CD4-positive, alpha-beta T cell treated with Interleukin-15 for 1 hour (primary cell): ENCODE measurements around the gene GLT6D1.

ENCODE experiments used
- DNase-seq: peaks from one replicate; pipeline ENCODE4 v3.0.0-alpha.2; 2020

The GLT6D1 gene

DNA sequence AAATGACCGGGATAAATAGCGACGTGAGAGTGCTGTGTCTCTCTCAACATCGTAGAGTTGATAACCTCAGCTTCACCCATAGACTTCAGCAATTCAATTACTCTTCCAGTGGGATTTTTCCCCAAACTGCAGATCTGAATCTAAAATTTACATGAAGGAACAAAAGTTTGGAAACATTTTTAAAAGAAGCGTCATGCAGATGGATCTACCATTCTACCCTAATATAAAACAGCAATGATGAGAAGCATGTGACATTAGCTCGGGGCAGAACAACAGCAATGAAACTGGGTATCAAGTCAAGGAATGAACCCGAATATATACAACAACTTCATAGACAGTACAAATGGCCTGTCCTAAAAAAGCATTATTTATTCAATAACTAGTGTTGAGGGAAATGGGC lies 18.8 kb downstream of the GLT6D1 start:
- no peak for DNase-seq

DNA sequence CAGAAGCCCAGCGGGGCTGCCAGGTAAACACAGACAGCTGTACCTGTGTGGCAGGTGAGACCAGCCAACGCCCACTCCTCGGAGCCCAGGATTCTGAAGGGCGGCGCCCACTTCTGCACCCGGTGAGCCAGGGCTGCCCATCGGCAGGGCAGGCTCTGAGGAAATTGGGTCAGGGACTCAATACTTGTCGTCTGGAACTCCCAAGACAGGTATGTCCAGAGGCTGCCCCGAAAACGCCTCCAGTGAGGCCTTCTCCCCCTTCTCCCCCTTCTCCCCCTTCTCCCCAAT lies 19.8 kb downstream of the GLT6D1 start:
- no peak for DNase-seq

DNA sequence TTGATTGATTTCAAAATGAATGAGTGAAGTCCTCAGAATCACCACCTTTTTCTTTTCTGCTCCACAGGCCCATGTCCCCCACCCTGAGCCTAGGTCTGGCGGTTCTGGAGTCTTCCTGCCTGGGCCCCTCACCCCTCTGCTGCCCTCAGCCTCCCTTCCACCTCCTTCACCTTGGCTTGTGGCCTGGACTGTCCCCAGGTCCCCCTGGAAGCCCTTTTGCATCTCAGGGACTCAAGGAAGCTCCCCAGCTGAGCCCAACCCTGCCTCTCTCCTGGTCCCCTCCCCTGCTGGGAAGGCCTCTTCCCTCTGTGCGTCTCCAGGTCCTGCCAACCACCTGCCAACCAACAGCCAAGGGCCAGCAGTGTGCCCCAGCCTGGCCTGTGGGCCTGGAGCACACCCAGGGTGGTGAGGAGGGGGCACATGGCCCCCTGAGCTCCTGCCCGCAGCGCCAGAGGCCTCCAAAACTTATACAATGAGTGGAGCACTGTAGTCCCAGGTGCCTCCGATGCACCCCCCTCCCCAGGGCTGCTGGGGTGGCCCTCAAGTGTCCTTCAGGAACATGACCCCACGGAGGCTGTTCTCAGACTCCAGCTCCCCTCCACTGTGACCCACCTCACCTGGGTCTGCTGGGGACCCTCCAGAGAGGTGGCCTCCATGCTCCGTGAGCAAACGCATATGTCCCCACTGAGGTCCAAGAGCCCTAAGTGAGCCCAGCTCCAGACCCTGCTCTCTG lies 20.3 kb downstream of the GLT6D1 start:
- DNase-seq: no peak

DNA sequence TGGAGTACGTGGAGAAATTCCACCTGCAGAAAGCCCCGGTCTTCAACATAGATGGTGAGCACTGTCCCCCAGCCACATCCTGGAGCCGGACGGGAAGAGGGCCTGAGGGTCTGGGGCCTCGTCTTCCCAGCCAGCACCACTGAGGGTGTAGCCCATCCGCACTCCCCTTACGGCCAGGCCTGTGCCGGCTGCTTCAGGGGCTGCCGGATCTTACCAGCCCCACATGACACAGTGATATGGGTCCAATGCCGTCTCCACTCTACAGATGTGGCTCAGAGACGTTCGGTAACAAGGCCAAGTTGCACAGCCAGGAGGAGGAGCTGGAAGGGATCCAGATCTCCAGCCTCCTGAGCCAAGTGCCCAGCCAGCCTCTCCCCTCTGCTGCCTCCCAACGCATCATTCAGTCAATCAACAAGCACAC lies 21.3 kb downstream of the GLT6D1 start:
- DNase-seq: no peak

DNA sequence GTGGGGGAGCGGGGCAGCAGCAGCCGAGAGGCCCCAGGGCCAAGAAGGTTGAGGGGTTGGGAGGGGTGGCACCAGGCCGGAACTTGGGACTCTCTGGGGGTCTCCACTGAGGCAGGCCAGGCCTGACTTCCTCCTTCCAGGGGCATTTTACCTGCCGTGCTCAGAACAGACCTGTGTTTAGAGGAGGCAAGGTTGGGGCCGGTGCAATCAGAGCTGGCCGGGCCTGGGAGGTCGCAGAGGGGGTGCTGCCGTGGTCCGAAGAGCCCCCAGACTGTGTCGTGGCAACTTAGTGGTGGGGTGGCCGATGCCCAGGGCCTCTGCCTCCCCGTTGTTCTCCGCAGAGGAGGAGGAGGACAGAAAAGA lies 21.8 kb downstream of the GLT6D1 start:
- DNase-seq: no peak

DNA sequence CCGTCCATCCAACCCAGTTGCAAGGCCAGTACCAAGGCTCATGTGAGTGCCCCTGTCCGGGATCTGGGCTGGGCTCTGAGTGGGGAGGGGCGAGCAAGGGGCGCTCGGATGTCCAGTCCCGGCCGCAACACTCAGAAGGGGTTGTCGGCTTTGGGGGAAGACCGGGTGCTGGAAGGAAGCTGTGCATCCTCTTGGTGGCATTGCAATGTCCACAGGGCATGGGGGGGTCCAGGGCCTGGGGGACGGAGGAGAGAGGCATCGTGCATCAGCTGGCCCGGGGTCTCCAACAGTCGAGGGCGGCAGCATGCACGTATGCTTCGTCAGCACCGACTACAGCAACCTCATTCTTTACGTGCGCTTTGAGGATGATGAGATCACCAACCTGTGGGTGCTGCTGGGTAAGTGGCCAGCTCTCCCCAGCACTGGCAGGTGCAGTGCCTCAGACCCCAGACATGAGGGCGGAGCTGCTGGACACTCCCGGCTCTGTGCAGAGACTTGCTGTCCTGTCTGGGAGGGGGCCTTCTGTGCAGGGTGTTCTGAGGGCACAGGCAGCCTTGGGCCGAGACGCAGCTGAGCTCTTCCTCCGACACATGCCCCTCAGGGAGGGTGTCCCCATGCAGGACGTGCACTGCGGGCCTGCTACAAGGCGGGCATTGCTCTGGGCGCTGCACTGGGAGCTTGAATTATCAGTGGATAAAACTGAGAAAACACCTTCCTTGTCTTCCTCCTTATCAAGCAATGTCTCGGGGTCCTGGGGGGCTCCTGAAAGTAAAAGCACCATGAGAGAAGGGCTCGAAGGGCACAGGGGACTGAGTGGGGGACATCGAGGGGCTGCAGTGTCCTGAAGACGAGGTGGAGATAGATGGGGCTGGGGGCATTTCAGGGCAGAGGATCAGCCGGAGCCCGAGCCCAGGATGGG lies 22.5 kb downstream of the GLT6D1 start:
- no peak for DNase-seq

DNA sequence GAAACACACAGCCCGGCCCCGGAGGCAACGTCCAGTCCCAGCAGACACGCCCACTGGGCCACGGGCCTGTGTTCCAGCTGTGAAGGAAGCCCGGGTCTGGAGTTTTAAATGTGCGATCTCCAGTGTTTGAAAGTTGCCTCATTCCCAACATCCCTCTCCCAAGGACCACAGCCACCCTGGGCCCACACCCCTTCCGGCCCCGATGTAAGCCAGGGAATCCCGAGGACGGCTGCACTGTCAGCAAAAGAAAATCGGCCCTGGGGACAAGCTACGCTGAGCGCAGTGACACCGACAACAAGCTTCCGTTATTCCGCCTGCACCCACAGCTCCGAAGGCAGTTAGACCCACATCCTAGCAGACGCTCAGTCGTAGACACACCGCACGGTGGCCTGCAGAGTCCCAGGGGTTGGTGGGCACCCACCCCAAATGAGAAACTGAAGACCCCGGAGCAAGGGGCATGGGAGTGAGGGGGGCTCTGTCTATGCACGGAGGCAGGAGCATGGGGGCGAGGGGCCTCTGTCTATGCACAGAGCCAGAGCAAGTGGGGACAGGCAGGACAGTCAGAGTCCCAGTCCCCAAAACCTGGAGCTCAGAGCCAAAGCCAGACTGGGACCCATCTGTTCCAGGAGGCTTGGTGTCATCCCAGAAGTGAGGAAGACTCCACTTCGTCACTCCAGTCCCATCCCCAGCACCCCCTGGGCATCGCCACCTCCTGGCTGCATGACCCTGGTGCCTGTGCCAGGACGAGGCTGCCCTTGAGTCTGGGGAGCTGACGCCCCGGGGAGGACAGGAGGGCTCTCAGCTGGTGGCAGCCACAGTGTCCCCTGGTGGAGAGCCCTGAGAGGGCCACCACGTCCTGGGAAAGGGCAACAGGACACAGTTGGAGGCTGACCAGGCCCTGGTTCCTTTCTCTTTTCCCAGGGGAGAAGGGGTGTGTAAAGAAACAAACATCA lies 23.4 kb downstream of the GLT6D1 start:
- no peak for DNase-seq

DNA sequence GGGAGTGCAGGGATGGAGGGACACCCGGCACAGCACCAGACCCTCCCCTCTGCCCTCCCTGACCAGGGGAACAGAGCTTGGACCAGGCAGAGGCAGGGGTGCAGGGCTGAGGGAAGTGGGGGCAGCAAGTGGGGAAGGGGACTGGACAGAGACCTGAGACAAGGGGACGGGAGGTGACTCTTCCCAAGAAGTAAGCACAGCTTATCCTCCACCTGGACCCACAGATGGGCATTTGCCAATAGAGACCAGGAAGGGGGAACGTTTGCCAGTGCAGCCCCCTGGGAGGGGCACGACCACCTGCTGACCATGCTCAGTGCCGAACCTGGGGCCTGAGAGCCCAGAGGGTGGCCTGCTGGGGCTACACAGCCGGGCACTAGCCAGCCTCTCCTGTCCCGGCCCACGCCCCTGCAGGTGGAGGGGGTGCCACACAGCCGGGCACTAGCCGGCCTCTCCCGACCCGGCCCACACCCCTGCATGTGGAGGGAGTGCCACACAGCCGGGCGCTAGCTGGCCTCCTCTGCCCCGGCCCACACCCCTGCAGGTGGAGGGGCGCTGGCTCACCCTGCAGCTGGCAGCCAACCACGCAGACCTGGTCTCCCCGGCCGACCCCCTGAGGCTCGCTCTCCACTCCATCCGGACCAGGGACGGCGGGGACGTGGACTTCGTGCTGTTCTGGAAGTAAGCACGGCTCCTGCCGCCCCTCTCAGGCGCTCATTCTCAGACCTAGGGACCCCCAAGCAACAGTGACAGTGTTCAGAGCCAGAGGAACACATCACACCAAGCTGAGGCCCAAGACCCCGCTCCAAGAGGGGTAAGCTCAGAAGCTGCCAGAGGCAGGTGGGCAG lies 24.3 kb downstream of the GLT6D1 start:
- DNase-seq: no peak

DNA sequence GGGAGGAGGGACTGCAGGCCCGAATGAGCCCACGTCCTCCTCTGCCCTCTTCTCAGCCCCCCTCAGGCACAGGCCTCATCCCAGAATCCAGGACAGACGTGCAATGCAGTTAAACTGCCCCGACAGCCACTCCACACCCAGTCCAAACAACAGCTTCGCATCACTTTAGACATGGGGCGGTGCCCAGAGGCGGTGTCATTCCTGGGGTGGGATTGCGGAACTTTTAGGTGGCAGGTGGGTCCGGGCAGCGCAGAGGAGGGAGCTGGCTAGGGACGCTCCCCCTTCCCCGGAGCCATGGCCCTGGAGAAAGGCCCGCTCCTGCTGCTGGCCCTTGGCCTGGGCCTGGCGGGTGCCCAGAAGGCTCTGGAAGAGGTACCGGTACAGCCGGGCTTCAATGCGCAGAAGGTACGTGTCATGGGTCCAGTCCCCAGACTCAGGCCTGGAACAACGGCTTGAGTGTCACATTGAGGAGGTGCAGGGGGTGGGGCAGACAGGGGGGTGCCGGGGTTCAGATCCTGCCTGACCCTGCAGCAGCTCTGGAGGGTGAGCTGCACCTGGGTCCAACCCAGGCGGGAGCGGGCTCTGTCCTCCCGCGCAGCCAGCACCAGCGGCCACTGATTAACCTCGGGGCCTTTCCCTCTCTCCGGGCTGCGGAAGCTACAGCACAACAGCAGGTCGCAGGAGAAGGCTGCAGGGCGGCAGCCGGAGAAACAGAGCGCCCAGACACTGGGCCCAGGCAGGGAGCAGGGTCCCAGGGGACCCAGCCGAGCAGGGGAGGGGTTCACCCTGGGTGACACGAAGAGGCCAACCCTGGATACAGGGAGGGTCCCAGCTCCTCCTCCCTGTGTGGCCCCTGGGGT lies 25.2 kb downstream of the GLT6D1 start:
- DNase-seq: no peak

DNA sequence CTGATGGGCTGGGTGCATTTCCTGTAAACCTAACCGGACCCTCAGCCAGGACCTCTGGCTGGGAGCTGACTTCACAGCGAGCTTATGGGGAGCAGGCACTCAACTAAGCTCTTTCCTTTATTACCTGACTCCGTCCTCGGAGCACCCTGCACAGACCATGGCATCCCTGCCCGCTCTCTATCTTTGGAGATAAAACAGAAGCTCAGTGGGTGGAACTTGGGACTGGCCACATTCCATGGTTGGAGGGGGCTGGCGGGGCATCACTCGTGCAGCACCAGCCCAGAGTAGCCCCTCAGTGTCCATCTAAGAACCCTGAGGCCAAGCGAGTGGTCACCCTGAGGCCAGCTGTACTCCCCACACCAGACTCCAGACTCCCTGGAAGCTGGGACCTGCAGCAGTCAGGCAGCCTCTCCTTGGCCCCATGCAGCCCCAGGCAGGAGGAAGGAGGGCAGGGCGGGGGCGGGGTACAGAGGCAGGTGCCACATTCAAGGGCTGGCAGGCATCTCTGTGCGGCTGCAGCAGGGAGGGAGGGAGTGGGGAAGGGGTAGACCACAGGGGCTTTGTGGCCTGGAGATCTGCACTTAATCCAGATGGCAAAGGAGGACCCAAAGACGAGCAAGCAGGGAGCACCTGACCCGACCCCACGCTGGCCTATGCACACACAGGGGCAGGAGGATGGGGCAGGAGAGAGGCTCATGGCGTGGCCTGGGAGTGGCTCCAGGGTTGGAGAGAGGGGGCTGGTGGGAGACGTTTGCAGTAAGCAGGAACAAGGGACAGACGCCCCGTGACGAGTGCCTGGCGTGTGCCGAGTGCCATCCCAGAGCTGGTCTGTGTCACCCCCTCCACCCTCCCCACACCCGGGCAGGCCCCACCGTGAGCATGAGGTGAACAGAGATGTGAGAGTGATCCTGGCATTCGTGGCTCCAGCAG lies 26.1 kb downstream of the GLT6D1 start:
- no peak for DNase-seq

DNA sequence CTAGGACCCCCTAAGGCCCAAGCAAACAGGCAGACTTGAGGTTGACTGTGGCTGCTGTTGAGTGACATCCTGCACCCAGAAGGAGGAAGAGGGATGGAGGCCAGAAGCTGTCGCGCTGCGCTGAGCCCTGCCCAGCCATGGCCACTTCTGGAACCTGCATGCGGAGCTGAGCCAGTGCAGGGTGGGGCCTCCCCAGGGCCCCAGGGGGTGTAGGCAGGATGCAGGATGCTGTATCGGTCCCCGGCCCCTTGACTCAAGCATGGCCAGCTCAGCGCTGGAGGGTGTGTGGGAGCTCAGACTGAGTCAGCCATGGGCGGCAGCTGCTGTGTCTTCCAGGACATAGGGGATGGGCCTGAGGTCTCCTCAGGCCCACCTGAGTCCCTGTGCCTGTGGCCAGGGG lies 26.9 kb downstream of the GLT6D1 start:
- DNase-seq: no peak

DNA sequence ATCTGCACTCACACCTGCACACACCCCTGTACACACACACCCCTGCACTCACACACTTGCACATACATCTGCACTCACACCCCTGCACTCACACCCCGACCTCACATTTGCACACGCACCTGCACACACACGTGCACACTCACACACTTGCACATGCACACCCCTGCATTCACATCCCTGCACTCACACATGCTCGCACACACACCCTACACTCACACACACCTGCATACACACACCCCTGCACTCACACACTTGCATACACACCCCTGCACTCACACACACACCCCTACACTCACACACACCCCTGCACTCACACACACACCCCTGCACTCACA lies 27.5 kb downstream of the GLT6D1 start:
- DNase-seq: no peak

DNA sequence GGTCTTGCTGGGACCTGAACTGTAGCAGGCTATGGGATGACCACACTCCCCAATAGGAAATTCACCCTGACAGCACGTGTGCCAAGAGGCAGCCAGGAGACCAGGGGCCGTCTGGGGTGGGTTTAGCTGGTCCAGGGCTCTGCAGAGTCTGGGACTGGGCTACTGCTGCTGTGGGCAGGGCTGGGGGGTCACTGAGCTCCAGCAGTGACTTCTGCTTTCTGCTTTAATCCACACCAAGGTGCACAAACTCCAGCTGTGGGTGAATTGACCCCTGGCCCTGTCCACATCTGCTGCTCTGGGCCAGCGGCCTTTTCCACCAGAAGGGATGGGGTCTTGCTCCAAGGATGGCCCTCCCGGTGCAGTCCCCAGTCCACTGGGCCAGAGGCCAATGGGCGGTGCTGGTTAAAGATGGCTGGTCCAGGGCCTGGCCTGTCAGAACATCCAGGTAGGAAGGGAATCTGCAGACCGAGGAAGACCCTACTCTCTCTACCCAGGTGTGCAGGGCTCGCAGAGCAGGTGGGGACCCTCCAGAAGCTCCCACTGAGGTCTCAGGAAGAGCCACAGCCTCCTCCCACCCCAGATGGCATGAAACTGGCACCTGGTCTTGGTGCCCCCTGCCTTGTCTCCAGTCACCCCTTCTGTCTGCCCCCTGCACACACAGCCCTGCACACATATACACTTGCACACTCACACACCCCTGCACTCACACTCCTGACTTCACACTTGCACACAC lies 28.0 kb downstream of the GLT6D1 start:
- DNase-seq: no peak

DNA sequence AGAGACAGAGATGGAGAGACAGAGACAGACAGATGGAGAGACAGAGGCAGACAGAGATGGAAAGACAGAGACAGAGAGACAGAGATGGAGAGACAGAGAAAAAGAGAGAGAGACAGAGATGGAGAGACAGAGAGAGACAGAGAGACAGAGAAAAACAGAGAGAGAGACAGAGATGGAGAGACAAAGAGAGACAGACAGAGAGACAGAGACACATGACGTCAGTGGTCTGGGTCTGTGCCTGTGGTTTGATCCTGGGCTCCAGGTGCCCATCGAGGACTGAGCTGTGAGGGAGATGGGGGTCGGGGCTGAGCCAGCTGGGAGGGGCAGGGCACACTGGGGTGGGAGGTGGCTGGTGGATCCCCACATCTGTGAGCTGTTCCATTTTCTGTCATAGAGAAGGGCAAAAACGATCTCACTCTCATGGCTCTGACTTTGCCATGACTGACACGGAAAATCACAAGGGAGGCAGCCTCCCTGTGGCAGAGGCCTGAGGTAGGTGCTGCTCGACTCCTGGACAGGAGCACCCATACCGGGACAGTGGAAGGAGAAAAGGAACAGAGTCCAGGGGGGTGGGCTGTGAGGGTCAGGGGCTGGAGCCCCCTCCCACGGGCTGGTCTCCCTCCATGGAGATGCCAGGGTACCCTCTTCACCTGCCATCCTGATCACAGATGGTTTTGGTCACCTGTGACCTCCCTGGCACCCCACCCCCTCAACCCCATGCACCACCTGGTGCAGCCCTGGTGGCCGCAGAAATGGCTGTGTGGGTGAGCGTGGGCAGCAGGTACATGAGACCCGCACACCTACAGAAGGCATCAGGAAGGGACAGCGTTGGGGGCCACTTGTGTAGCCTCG lies 28.8 kb downstream of the GLT6D1 start:
- DNase-seq: no peak

DNA sequence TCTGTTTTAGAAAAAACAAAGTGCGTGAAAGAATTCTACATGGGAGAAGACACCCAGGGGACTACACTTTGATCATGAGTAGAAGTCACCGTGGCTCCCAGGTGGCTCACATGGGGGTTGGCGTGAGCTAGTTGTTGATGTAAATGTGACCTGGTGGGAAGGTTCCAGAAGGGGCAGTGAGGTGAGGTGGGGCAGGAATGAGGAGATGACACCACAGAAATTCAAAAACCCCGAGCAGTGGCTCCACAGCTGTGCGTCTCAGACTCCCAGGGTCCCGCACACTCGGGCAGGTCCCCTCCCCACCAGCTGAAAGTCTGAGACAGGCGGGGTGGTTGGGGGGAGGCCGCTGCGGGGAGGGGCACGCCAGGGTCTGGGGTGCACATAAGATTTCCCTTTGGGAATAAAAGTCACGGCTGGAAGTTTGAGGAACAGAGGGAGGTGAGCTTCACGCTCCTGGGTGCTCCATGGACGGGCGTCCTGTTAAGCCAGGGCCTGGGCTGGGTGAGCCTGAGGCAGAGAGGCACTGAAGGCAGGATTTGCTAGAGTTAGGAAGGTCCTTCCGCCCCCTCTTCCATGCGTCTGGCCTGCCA lies 29.9 kb downstream of the GLT6D1 start:
- DNase-seq: no peak

DNA sequence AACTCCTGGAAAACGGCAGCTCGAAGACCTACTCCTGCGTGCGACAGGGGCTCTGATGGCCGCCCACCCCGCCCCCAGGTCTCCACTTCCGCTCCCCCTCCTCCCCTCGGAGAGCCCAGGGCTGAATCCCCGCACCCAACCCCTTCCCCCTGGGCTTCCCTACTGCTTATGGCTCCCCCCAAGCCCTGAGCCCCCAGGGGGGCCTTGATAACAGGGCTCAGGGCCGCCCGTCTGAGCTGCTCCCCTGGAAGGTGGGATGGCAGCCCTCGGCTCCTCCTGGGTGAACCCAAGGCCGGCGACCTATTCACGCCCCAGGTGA lies 30.4 kb downstream of the GLT6D1 start:
- no peak for DNase-seq

DNA sequence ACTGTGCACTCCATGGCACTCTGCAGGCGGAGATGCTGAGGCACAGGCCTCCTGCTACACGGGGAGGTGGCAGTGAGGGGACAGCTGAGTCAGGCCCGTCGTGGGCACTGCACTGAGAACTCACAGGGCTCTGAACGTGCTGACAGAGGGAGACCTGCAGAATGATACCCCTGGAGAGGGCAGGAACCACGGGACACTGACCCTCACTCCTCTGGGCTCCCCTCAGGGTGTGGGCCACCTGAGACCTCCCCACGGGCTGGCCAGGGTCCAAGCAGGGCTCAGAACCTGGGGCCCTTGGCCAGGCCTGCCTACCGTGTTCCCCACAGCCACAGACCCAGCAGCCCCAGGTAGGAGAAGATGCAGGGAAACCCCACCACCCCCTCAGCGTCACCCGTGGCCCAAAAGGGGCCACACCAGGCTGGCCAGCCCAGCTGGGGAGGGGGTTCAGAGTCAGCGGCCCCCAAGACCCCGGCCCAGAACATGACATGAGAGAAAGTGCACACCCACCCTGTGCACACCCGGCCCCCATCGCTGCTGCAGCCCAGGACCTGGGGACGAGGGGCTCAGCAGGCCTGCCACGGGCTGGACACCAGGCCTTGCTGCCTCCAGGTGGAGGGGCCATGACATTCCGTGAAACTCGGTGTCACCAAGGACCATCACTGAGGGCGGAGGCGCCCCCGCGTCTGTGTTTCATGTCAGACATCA lies 30.9 kb downstream of the GLT6D1 start:
- DNase-seq: no peak
